Skin epidermis (tissue), 12 donors: ENCODE results near the gene FAM107A.
A peak's percentile ranks its signal among the peaks of the same experiment; 100 is the strongest.

ENCODE experiments used
- H3K27ac ChIP-seq, 21 experiments: fragments of 200-600 bp; sonication (generic) in 11 of 21; one replicate each; pipeline ENCODE4 v1.5.0; 2020; ENCODE audit warnings: mild to moderate bottlenecking in 3 of 21, inconsistent platforms in 2 of 21, moderate library complexity in 2 of 21
- H3K4me3 ChIP-seq, 7 experiments: fragments of 200-600 bp; sonication (generic) in 2 of 7; one replicate each; pipeline ENCODE4 v1.5.0; 2020; ENCODE audit warnings: inconsistent platforms in 2 of 7, mild to moderate bottlenecking in 2 of 7, moderate library complexity in 1 of 7

Gene FAM107A

DNA sequence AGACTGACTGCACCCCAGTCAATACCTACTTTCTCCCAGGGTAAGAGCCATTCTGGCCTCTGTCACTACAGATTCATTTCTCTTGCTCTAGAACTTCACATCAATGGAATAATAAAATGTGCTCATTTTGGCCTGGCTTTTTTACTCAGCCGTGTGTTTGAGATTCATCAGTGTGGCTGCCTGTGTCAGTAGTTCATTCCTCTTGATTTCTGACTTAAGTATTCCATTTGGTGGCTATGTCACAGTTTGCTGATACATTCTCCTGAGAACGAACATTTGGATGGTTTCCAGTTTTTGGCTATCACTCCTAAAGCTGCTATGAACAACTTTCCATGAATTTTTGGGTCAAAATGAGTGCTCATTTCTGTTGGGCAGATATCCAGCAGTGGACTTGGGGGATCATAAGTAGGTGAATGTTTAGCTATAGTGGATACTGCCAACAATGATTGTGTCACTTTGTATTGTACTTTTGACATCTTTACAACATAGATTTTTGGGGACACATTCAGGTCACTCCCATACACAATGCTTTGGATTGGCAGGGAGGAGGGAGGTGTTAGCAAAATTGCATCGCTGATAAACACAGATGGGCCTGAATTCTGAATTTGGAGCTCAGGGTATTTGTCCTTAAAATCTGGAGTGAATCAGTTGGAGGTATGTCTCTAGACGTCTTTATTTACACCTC is 19.8 kb upstream of the FAM107A start:
- Histone ChIP-seq H3K27ac (no peak overlapping the region), H3K4me3 (no peak overlapping the region)

- H3K4me3 ChIP-seq, result no peak overlapping the region
- H3K27ac ChIP-seq, result no peak overlapping the region
These were observed 16.9 kb upstream of the FAM107A start for GRCh38 chr3:58594117-58594516.

GRCh38 chr3:58591517-58592510 is 14.6 kb upstream of the FAM107A start:
- H3K27ac ChIP-seq, result no peak overlapping the region
- H3K4me3 ChIP-seq, result no peak overlapping the region

DNA sequence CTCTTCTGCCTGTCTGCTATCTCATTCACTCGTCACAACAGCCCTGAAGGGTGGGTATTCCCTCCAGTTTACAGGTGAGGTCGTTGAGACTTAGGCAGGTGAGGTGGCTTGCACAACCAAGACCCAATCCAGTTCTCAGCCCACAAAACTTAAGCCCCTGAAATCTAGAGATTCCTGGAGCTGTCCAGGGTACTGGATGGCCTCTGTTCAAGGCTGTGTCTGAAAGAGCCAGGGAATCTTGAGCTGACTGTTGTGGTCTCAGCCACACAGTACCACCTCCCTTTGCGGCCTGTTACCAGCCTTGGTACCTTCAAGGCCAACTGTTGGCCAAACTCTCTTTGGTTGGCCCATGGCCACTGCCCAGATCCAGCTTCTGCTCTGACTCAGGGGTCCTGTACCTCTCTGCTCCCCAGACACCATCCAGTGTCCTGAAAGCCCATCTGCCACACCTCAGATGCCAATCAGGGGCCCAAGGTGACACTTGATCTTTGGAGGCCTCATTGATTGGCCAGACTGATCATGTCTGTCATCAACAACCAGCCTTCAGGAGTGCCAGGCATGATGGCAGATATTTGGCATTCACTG is 10.9 kb upstream of the FAM107A start:
- Histone ChIP-seq H3K27ac (no peak overlapping the region), H3K4me3 (no peak overlapping the region)

DNA sequence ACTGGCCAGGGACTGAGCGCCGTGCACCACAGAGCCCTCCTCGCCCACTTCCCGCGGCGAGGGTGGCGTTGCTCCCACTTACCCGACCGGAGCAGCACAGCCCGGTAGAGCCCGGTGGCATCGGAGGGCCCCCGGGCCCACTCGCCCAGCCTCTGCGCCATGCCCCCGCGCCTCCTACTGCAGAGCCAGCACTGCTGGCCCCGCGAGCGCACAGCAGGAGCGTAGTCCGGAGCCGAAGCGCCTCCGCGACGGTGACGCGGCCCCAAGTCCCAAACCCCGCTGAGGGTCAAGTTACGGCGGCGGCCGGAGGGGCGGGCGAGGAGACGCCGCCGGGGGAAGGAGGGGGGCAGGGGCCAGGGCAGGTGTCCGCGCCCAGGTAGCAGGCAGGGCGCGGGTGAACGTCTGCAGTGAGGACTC is 9.6 kb upstream of the FAM107A start:
- Histone ChIP-seq H3K4me3 (no peak overlapping the region), H3K27ac (no peak overlapping the region)

GRCh38 chr3:58585994-58586393 is 8.8 kb upstream of the FAM107A start:
- peak overlapping the region in 2 of 7 experiments; percentile 43 to 49 for H3K4me3 ChIP-seq

DNA sequence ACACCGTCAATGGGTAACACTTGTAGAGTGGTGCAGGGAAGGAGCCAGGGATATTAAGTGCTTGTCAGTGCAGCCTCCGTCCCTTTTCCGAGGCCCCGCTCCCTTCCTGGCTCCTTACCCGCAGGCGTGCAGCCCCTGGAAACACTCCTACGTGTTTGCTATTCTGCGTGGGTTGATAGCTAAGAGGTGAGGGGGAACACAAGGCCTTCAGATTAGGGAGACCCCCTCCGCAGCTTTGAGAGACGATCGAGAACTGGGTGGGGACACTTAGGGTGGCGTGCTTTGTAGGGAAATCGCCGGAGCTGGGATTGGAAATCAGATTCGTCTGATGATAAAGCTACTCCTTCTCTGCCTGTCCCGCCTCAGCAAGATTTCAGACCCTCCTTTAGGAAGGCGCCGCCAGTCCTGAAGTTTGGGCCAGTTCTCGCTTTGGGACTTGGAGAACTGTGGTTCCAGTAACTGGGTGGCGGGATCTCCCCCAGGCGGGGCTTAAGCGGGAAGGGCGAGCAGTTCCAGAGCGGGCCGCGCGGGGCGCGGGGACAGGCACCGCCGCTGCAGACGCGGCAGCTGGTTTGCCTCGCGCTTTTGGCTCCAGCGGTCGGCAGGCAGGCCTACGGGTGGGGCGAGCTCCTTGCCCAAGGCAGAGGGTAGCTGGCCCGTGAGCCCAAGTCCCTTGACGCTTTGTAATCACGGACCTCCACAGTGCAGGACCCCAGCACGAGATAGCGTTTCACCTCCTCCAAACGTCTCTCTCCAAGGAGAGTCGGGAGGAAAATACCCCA is 8.0 kb upstream of the FAM107A start:
- Histone ChIP-seq H3K4me3 (peak overlapping the region; percentile 31 to 49 (median 43)), H3K27ac (peak overlapping the region in 17 of 21 experiments; percentile 6 to 85 (median 70))

More at GRCh38 chr3:58585994-58586393, 8.8 kb upstream of the FAM107A start:
- H3K27ac ChIP-seq, result peak overlapping the region in 2 of 21 experiments; percentile 61 to 82

DNA sequence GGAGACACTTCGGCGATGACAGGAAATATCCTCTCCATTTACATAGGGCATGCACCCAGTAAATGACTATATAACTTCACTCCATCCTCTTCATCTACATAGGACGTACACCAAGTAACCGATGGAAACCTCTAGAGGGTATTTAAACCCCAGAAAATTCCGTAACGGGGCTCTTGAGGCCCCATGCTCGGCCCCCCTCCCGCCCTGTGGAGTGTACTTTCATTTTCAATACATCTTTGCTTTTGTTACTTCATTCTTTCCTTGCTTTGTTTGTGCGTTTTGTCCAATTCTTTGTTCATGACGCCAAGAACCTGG is 7.5 kb upstream of the FAM107A start:
- peak overlapping the region in 17 of 21 experiments; percentile 6 to 85 (median 70) for H3K27ac ChIP-seq
- H3K4me3 ChIP-seq, result peak overlapping the region; percentile 31 to 49 (median 43)

DNA sequence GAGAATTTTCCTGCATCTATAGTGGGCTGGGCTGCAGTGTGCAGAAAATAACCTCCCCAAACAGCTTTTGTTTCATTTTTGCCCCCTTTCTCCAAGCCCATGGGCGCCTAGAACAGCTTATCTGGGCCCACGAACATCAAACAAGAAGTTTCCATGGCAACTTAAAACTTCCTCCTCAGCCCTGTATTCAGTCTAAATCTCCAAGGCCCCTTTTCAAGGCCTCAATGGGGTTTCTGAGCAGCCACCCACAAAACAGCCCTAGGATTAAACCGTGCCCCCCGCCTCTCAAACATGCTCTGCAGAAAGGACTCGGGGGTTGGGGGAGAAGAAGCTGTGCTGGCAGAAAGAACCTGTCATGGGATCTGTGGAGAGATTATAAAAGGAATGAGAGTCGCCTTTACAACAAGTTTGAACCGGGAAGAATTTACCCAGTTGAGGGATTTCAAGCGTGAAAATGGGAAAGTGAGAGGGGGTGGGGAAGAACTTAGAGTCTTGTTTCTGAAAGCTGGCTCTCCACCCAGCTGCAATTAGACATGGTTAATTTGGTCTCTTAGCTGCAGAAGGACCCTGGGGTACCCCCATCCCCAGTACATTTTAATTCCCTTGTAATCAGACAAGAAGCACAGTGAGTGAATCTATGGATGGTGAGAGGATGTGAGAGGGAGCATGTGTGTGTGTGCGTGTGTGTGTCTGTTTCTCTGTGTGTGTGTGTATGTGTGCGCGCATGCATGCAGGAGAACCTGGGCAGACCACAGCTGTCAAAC is 4.3 kb upstream of the FAM107A start:
- H3K27ac ChIP-seq, result peak overlapping the region in 2 of 21 experiments; percentile 2 to 49
- no peak overlapping the region for H3K4me3 ChIP-seq

DNA sequence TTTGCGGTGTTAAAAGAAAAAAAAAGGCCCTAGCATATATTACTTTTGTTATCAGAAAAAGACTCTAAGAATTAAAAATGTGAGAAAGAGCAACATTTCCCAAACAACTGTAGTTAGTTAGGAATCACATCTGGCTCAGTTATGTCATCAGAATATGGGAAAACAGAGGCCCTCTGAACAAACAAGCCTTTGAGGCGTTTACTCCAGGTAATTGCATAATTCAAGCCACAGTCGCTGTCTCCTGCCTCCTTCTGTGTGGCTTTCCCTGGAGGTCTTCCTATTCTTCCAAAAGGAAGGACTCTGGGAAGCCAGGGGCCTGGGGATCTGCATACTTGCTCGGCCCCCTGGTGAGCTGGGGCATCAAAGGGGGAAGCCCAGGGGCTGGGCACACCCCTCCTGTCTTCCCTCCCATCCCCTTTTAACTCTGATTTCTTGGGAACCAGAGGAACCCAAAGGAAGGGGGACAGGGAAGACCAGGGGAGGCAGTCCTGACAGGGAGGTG is 3.7 kb upstream of the FAM107A start:
- Histone ChIP-seq H3K27ac (peak overlapping the region in 1 of 21 experiments; percentile 49), H3K4me3 (no peak overlapping the region)

GRCh38 chr3:58578873-58579272 is 1.7 kb upstream of the FAM107A start:
- no peak overlapping the region for H3K4me3 ChIP-seq
- H3K27ac ChIP-seq, result no peak overlapping the region

DNA sequence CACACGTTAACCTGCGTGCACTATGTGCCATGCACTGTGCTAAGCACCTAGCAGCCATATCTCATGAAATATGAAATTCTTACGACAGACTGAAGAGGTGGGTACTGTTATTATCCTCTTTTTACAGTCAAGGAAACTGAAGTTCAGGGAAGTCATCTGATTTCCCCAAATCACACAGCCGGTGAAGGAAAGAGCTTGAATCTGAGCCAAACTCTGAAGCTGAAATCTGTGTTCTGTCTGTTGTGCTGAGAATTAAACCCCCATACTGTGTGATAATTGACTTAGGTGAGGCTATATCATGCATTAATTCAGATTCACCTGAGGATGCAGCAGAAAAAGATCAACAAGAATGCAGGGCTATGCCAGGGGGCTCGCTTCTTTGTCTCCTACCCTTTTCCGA is 475 bp downstream of the FAM107A start:
- peak overlapping the region in 15 of 21 experiments; percentile 16 to 83 (median 69) for H3K27ac ChIP-seq
- H3K4me3 ChIP-seq, result peak overlapping the region in 2 of 7 experiments; percentile 8 to 25

DNA sequence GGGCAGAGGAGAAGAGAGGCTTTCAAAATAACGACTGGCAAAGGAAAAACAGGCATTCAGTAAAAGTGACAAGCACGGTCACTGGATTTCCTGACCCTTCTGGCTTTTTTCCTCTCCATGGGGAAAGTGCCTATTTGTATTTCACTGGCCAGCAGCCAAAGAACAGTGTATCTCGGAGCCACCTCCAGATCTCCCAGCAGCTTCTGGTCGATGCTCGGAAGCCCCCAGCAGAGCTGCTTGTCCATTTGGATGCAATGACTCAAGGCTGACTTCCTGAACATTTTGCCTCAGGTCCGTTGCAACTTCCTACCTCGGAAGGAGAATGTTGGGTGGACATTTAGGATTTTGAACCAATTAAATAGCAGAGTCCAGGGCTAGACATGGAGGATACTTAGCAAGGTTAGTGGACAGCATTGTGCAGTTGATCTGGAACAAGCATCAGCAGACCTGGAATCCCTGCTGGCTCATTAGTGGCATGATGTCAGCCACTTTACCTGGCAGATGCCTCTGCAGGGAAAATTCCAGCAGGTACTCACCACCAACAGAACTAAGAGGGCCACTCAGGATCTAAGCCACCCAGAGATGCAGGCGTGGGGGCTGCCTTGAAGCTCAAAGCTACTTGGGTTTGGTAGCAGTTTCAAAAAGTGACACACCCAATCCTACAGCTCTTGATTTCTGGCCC is 1.1 kb downstream of the FAM107A start:
- H3K27ac ChIP-seq, result peak overlapping the region in 13 of 21 experiments; percentile 19 to 83 (median 66)

GRCh38 chr3:58574682-58575081 is 2.5 kb downstream of the FAM107A start:
- Histone ChIP-seq H3K27ac (peak overlapping the region in 2 of 21 experiments; percentile 14 to 75), H3K4me3 (no peak overlapping the region)

More for the DNA sequence above, 1.1 kb downstream of the FAM107A start:
- H3K4me3 ChIP-seq, result peak overlapping the region in 1 of 7 experiments; percentile 25

DNA sequence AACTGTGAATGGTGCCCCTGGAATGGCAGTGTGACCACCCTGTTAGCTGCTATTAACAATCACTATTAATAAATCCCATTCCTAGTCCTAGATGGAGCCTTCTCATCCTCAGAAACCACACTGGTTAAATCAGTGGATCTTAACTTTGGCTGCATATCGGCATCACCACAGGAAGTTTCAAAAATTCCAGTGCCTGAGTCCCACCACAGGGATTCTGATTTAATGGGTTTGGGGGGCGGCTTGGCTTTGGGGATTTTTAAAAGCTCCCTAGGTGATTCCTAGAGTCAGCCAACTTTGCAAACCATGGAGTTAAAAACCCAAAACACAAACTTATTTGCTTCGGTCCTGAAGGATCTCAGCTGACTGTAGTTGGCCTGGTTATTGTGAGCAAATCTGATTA is 3.1 kb downstream of the FAM107A start:
- Histone ChIP-seq H3K4me3 (no peak overlapping the region), H3K27ac (peak overlapping the region in 2 of 21 experiments; percentile 14 to 16)

- H3K4me3 ChIP-seq, result no peak overlapping the region
- H3K27ac ChIP-seq, result peak overlapping the region in 1 of 21 experiments; percentile 16
These were observed 3.6 kb downstream of the FAM107A start for GRCh38 chr3:58573640-58574039.

DNA sequence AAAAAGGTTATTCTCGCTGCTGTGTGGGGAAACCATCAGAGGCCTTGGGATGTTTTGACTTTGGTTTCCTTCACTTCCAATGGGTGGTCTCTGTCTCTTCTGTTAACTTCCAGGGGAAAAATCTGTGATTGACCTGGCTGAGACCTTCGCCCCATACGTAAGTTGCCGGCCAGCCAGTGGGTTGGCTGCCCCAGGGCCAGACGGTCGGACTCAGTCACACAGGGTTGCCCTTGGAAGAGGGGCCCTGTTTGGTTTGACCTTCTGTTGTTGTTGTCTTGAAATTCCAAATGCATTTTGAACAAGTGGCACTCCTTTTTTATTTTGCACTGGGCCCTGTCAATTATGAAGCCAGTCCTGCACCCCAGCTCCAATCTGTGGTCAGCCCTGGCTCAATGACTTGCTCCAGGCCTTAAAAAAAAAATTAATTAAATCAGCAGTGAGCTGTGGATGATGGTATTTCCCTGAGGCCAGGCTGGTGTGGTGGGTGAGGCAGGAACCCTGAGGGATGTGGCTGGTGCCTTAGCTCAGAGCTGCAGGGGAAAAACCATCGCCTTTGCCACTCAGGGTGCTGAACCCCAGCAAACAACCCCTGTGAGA is 4.5 kb downstream of the FAM107A start:
- no peak overlapping the region for H3K4me3 ChIP-seq
- H3K27ac ChIP-seq, result peak overlapping the region in 1 of 21 experiments; percentile 9
